Keratinocyte (primary cell): ENCODE data around the gene PCDHA4. TPM values are rescaled to one million over a fixed set of nuclear protein-coding genes. Genes with fewer than 3 reads are reported as not detected.
"Not testable (repeated sequence)": the region's sequence is repeated elsewhere in the genome, so short reads cannot be mapped to it uniquely, and the experiment has no call there.

Experiments
- DNase-seq: peaks from one replicate; pipeline ENCODE4 v3.0.0-alpha.2; 2011; ENCODE audit warnings: low read depth, missing footprints, low spot score
- FAIRE-seq: peaks from 2 replicates; lab custom pipeline; 2011; peaks lifted over from hg19 to GRCh38; lab: Jason Lieb, UNC
- H2AFZ ChIP-seq: 2 replicates; pipeline ENCODE4 v1.6.0; 2012; ENCODE audit warnings: low read length, control low read depth, inconsistent platforms; ENCODE audit not compliant: control insufficient read depth
- H3K27ac ChIP-seq: 2 replicates; pipeline ENCODE4 v1.5.1; 2011; ENCODE audit warnings: low read length; ENCODE audit not compliant: control insufficient read depth, insufficient read depth
- H3K27me3 ChIP-seq: 3 replicates; pipeline ENCODE4 v1.6.0; 2011; ENCODE audit warnings: low read length; ENCODE audit not compliant: control insufficient read depth, insufficient read depth; ENCODE audit errors: extremely low read depth
- H3K36me3 ChIP-seq, 2 experiments: 2 replicates in 1 of 2; 3 replicates in 1 of 2; pipeline ENCODE4 v1.5.1; 2011; ENCODE audit warnings: low read length in 2 of 2, mild to moderate bottlenecking in 1 of 2; ENCODE audit not compliant: control insufficient read depth in 2 of 2, insufficient read depth in 2 of 2; ENCODE audit errors: extremely low read depth in 1 of 2
- H3K4me1 ChIP-seq: 3 replicates; pipeline ENCODE4 v1.5.1; 2011; ENCODE audit warnings: low read length; ENCODE audit not compliant: control insufficient read depth, insufficient read depth; ENCODE audit errors: extremely low read depth
- H3K4me2 ChIP-seq: 3 replicates; pipeline ENCODE4 v1.6.0; 2011; ENCODE audit warnings: low read depth, low read length; ENCODE audit not compliant: control insufficient read depth, insufficient read depth; ENCODE audit errors: extremely low read depth
- H3K4me3 ChIP-seq, 3 experiments: fragments of 200-600 bp in 1 of 3; sonication (generic) in 1 of 3; 2 replicates in 2 of 3; 3 replicates in 1 of 3; pipeline ENCODE4 v1.5.1; 2011 to 2016; ENCODE audit warnings: low read length in 3 of 3, mild to moderate bottlenecking in 3 of 3, control low read depth in 2 of 3, inconsistent platforms in 1 of 3, low read depth in 1 of 3, mixed read lengths in 1 of 3, mixed run types in 1 of 3, moderate library complexity in 1 of 3; ENCODE audit not compliant: control insufficient read depth in 2 of 3, insufficient read depth in 2 of 3; ENCODE audit errors: extremely low read depth in 1 of 3
- H3K79me2 ChIP-seq: 2 replicates; pipeline ENCODE4 v1.6.0; 2012; ENCODE audit warnings: low read length; ENCODE audit not compliant: control insufficient read depth, insufficient read depth
- H3K9ac ChIP-seq: 3 replicates; pipeline ENCODE4 v1.6.0; 2011; ENCODE audit warnings: low read length; ENCODE audit not compliant: control insufficient read depth, insufficient read depth; ENCODE audit errors: extremely low read depth
- H3K9me1 ChIP-seq: 3 replicates; pipeline ENCODE4 v1.6.0; 2011; ENCODE audit warnings: low read length; ENCODE audit not compliant: control insufficient read depth, insufficient read depth; ENCODE audit errors: extremely low read depth
- H3K9me3 ChIP-seq: 2 replicates; pipeline ENCODE4 v1.5.1; 2012; ENCODE audit warnings: low read depth, low read length; ENCODE audit not compliant: control insufficient read depth
- H4K20me1 ChIP-seq: 3 replicates; pipeline ENCODE4 v1.6.0; 2011; ENCODE audit warnings: low read length; ENCODE audit not compliant: control insufficient read depth, insufficient read depth; ENCODE audit errors: extremely low read depth
- EZH2 ChIP-seq: IDR thresholded peaks from one replicate; pipeline ENCODE4 v1.6.1; 2012; ENCODE audit warnings: inconsistent platforms, mild to moderate bottlenecking, low read length, moderate library complexity
- dilution Hi-C: fragments of 300-500 bp; cut with MboI; formaldehyde crosslinking; loops from one replicate; pipeline ENCODE4 v1.7.0; 2020; ENCODE audit warnings: low sequenced_read_pairs; ENCODE audit not compliant: extremely low pct_ligation_motif_present
- polyA plus RNA-seq, 5 experiments: library from polyadenylated mRNA; depleted of rRNA in 3 of 5; stranded (reverse) in 3 of 5; stranded (forward) in 1 of 5; unstranded in 1 of 5; fragments of >200 nt; gene quantifications; 1 replicate in 1 of 5; 2 replicates in 3 of 5; 3 replicates in 1 of 5; pipeline versions ENCODE4 v1.2.1 to v1.2.3, GENCODE V29; 2011 to 2012; ENCODE audit warnings: missing spikeins in 2 of 5, low read depth in 1 of 5, low replicate concordance in 1 of 5
- TF ChIP-seq, protein P1 (sequence below), 3 experiments: IDR thresholded peaks in 1 of 3; conservative IDR thresholded peaks in 1 of 3; optimal IDR thresholded peaks in 1 of 3; 2 replicates in 2 of 3; 3 replicates in 1 of 3; pipeline versions ENCODE3 to v1.5.1; 2011; ENCODE audit warnings: low read length in 3 of 3, mild to moderate bottlenecking in 3 of 3, moderate library complexity in 2 of 3, control low read depth in 1 of 3, inconsistent platforms in 1 of 3; ENCODE audit not compliant: insufficient read depth in 2 of 3; ENCODE audit errors: extremely low read depth in 1 of 3

The PCDHA4 gene
- polyA plus RNA-seq, 1 donor (not counting 4 experiments of a cell fraction or from before 2014, with no cell fraction given), result 0.01 TPM

DNA sequence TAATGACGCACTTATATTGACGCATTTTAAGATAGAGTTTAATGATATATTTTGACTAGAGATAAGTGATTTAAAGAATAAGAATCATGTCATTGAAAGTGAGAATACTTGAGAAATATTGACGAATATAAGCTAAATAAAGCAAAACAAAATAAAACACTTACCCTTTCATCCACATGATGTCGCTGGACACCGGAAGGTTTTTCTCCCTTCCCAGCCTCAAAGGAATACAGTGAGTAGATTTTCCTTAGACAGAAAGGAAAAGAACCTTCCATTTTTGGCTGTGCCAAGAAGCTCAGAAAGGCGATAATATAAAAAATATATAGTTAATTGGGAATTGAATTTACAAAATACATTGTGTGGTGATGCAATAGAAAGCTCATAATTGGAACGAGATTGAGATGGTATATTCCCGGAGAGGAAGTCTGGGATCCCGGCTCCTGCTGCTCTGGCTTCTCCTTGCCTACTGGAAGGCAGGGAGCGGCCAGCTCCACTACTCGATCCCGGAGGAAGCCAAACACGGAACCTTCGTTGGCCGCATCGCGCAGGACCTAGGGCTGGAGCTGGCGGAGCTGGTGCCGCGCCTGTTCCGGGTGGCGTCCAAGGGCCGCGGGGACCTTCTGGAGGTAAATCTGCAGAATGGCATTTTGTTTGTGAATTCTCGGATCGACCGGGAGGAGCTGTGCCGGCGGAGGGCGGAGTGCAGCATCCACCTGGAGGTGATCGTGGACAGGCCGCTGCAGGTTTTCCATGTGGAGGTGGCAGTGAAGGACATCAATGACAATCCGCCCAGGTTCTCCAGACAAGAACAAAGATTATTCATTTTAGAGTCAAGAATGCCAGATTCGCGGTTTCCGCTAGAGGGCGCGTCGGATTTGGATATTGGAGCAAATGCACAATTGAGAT lies 14.8 kb downstream of the PCDHA4 start, which contains the start of gene PCDHA5:
TSS of gene PCDHA5 (plus strand) at position 239 of the 906 bp plus-strand sequence.
- no peak within 1 kb of the TSS for H3K4me2 ChIP-seq
- dilution Hi-C loops, result no loop called here
- H3K79me2 ChIP-seq, result no peaks in the 10 kb centered on the region
- H3K9me1 ChIP-seq, result no peaks in the 10 kb centered on the region
- TF ChIP-seq, protein P1, sequence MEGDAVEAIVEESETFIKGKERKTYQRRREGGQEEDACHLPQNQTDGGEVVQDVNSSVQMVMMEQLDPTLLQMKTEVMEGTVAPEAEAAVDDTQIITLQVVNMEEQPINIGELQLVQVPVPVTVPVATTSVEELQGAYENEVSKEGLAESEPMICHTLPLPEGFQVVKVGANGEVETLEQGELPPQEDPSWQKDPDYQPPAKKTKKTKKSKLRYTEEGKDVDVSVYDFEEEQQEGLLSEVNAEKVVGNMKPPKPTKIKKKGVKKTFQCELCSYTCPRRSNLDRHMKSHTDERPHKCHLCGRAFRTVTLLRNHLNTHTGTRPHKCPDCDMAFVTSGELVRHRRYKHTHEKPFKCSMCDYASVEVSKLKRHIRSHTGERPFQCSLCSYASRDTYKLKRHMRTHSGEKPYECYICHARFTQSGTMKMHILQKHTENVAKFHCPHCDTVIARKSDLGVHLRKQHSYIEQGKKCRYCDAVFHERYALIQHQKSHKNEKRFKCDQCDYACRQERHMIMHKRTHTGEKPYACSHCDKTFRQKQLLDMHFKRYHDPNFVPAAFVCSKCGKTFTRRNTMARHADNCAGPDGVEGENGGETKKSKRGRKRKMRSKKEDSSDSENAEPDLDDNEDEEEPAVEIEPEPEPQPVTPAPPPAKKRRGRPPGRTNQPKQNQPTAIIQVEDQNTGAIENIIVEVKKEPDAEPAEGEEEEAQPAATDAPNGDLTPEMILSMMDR (optimal IDR thresholded peaks at IDR 0.05 in 1 of 3, IDR thresholded peaks at IDR 0.05 in 1 of 3, conservative IDR thresholded peaks at IDR 0.05 in 1 of 3; ENCODE audit: extremely low read depth in 1 of 3, insufficient read depth in 2 of 3, low read length in 3 of 3), result peak; percentile 23 to 37 (median 34)
- TF ChIP-seq EZH2, result no peak
- no peak within 1 kb of the TSS for H3K9ac ChIP-seq
- H3K27me3 ChIP-seq, result no peaks in the 10 kb centered on the region
- H3K9me3 ChIP-seq, result peaks cover 9% of the 10 kb centered on the region
- no peak within 1 kb of the TSS for H2AFZ ChIP-seq
- no peaks in the 10 kb centered on the region for H4K20me1 ChIP-seq
- H3K4me1 ChIP-seq, result no peaks in the 10 kb centered on the region
- no peak for FAIRE-seq
- DNase-seq, result no peak
- H3K36me3 ChIP-seq, result no peaks in the 10 kb centered on the region
- no peak within 1 kb of the TSS for H3K4me3 ChIP-seq
- H3K27ac ChIP-seq, result no peak within 1 kb of the TSS

DNA sequence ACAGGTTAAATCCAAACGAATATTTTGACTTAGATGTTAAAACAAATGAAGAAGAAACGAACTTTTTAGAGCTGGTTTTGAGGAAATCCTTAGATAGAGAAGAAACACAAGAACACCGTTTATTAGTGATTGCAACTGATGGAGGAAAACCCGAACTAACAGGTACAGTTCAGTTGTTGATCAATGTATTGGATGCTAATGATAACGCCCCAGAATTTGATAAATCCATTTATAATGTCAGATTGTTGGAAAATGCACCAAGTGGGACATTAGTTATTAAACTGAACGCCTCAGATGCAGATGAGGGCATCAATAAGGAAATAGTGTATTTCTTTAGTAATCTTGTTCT lies 15.4 kb downstream of the PCDHA4 start:
- H3K9ac ChIP-seq, result no peak overlapping the region
- no peak overlapping the region for H2AFZ ChIP-seq
- H3K79me2 ChIP-seq, result no peaks in the 10 kb centered on the region
- FAIRE-seq (no peak), DNase-seq (no peak)
- H3K4me3 ChIP-seq, result no peak overlapping the region
- H3K27me3 ChIP-seq, result no peaks in the 10 kb centered on the region
- H3K4me1 ChIP-seq, result no peaks in the 10 kb centered on the region
- no peaks in the 10 kb centered on the region for H4K20me1 ChIP-seq
- no peaks in the 10 kb centered on the region for H3K36me3 ChIP-seq
- H3K4me2 ChIP-seq, result no peak overlapping the region
- TF ChIP-seq, protein P1 (optimal IDR thresholded peaks at IDR 0.05 in 1 of 3, IDR thresholded peaks at IDR 0.05 in 1 of 3, conservative IDR thresholded peaks at IDR 0.05 in 1 of 3; ENCODE audit: extremely low read depth in 1 of 3, insufficient read depth in 2 of 3, low read length in 3 of 3), result no peak
- TF ChIP-seq EZH2, result no peak
- peaks cover 9% of the 10 kb centered on the region for H3K9me3 ChIP-seq
- H3K27ac ChIP-seq, result no peak overlapping the region
- H3K9me1 ChIP-seq, result no peaks in the 10 kb centered on the region
- dilution Hi-C loops, result no loop called here

DNA sequence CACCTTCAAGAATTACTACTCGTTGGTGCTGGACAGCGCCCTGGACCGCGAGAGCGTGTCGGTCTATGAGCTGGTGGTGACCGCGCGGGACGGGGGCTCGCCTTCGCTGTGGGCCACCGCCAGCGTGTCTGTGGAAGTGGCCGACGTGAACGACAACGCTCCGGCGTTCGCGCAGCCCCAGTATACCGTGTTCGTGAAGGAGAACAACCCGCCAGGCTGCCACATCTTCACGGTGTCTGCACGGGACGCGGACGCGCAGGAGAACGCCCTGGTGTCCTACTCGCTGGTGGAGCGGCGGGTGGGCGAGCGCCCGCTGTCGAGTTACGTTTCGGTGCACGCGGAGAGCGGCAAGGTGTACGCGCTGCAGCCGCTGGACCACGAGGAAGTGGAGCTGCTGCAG lies 16.1 kb downstream of the PCDHA4 start:
- H3K4me1 ChIP-seq, dilution Hi-C loops, H3K27me3 ChIP-seq, H3K9ac ChIP-seq, H3K9me1 ChIP-seq, DNase-seq, H4K20me1 ChIP-seq, H3K36me3 ChIP-seq, FAIRE-seq, H2AFZ ChIP-seq, H3K79me2 ChIP-seq, H3K27ac ChIP-seq, H3K4me2 ChIP-seq, H3K9me3 ChIP-seq, H3K4me3 ChIP-seq: not testable (repeated sequence)
